AG08396 (cell line): ENCODE data around the gene CENPH.
"Not testable (repeated sequence)": the region's sequence is repeated elsewhere in the genome, so short reads cannot be mapped to it uniquely, and the experiment has no call there.

ENCODE experiments used
- DNase-seq: peaks from one replicate; pipeline ENCODE4 v3.0.0; 2012; ENCODE audit warnings: low spot score, mixed read lengths

Gene CENPH, protein sequence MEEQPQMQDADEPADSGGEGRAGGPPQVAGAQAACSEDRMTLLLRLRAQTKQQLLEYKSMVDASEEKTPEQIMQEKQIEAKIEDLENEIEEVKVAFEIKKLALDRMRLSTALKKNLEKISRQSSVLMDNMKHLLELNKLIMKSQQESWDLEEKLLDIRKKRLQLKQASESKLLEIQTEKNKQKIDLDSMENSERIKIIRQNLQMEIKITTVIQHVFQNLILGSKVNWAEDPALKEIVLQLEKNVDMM

DNA sequence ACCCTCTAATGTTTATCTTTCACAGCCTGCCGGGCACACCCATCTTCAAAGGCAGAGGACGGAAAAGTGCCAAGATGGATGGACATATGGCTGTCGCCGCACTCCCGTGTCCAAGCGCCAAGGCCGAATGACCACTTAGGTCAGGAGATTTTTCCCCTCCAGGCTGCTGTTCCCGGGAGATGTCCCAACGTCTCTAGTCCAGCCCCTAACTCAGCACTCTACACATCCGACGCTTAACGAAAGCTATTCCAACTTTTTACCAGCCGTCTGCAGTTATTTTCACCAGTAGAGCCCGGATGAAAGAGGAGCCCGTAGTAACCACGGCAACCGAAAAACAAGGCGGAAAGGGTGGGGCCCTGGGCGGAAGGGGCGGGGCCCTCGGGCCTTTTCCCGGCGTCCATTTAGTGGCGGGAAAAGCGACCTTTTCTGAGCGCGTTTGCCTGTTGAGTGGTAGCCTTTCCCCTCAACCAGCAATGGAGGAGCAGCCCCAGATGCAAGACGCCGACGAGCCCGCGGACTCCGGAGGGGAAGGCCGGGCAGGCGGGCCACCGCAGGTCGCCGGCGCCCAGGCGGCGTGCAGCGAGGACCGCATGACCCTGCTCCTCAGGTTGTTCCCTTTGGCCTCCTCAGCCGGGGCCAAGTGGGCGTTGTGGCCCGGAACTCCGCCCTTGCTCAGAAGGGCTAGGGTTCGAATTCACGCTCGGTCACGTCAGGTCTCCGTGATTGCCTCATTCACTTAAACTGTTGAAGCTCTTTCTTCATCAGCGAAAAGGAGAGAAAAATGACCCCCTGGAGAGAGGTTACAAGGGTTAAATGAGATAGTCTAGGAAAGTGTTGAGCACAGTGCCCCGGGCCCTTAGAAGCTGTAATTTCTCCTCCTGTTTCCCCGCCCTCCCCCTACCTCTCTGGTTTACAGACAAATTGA, at the start of gene CENPH:
TSS of gene CENPH (plus strand) at position 422 of the 925 bp plus-strand sequence. CDS start at position 474, 52 bp downstream.
- peak; percentile 94 for DNase-seq

DNA sequence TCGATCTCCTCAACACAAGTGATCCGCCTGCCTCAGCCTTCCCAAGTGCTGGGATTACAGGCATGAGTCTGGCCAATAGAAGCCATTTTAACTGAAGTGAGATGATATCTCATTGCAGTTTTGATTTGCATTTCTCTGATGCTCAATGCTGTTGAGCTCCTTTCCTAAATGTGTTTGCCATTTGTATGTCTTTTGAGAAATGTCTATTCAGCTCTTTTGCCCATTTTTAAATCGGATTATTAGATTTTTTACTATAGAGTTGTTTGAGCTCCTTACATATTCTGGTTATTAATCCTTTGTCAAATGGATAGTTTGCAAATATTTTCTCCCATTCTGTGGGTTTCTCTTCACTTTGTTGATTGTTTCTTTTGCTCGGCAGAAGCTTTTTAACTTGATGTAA, 49.1 kb upstream of the CENPH start:
- DNase-seq, result not testable (repeated sequence)

DNA sequence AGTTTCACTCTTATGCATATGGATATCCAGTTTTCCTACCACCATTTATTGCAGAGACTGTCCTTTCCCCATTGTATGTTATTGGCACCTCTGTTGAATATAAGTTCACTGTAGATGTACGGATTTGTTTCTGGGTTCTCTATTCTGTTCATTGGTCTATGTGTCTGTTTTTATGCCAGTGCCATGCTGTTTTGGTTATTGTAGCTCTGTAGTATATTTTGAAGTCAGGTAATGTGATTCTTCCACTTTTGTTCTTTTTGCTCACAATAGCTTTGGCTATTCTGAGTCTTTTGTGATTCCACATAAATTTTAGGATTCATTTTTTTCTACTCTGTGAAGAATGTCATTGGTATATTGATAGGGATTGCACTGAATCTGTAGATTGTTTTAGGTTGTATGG, 48.6 kb upstream of the CENPH start:
- no peak for DNase-seq

DNA sequence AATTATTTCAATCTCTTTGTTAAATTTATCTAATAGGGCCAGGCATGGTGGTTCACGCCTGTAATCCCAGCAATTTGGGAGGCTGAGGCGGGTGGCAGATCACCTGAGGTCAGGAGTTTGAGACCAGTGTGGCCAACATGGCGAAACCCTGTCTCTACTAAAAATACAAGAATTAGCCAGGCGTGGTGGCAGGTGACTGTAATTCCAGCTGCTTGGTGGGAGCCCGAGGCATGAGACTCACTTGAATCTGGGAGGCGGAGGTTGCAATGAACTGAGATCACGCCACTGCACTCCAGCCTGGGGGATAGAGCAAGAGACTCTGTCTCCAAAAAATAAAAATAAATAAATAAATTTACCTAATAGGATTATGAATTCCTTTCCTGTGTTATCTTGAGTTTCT, 40.8 kb upstream of the CENPH start:
- DNase-seq, result not testable (repeated sequence)

DNA sequence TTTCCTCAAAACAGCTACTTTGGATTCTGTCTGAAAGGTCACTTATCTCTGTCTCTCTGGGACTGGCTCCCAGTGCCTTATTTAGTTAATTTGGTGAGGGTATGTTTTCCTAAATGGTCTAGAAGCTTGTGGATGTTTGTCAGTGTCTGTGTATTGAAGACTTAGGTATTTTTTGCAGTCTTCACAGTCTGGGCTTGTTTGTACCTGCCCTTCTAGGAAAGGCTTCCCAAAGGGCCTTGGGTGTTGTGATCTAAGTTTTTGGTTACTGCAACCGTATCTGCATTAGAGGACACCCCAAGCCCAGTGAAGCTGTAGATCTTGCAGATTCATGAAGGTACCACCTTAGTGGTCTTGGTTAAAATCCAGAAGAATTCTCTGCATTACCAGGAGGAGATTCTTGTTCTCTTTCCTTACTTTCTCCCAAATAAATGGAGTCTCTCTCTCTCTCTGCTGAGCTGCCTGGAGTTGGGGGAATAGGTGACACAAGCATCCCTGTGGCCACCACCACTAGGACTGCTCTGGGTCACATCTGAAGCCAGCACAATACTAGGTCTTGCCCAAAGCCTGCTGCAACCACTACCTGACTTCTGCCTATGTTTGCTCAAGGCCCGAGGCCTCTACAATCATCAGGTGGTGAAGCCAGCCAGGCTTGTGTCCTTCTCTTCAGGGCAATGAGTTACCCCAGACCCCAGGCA, 40.3 kb upstream of the CENPH start:
- DNase-seq, result no peak

DNA sequence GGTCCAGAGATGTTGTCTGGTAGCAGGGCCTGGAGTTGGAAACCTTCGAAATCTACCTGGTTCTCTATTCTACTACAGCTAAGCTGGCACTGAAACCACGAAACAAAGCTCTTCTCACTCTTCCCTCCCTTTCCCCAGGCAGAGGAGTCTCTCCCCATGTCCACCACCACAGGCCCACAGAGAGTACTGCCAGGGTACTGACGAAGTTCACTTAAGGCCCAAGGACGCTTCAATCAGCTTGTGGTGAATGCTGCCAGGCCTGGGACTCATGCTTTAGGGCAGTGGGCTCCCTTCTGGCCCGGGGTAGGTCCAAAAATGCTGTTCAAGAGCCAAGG, 39.7 kb upstream of the CENPH start:
- DNase-seq, result no peak

DNA sequence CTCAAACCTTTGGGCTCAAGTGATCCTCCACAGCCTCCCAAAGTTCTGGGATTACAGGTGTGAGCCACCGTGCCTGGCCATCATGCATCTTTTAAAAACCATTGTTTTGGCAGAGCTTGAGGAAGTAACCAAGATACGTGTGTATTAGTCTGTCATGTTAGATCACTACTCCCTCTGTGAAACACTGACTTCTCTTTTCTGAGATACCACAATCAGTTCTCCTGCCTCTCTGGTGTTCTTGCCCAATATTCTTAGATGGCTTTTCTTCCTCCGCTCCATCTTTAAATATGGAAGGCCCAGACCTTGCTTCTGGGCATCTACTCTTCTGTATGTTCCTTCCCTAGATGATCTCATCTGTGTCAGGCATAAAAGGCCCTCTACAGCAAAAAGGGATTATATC, 36.7 kb upstream of the CENPH start:
- no peak for DNase-seq

DNA sequence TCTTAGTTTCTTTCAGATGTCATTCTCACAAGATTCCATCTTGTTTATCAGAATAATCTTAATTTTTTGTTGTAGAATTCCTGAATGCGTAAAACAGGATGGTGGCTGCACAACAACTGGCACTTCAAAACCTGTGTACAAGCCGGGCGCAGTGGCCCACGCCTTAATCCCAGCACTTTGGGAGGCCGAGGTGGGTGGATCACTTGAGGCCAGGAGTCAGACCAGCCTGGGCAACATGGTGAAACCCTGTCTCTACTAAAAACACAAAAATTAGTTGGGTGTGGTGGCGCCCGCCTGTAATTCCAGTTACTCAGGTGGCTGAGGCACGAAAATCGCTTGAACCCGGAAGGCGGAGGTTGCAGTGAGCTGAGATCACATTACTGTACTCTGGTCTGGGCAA, 32.9 kb upstream of the CENPH start:
- no peak for DNase-seq

DNA sequence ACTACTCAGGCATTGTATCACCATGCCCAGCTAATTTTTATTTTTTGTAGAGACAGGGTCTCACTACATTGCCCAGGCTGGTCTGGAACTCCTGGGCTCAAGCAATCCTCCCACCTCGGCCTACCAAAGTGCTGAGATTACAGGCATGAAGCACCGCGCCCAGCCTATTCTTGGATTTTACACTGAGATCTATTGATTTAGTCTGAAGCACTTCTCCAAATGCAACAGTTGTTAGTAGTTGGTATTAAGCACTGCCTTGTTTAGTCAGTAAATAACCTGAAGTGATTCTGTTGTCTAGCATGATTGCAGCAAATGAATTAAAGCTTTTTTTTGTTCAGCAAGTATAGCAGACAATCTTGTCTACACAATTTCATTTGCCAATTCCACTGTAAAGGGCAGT, 31.3 kb upstream of the CENPH start:
- DNase-seq, result no peak

DNA sequence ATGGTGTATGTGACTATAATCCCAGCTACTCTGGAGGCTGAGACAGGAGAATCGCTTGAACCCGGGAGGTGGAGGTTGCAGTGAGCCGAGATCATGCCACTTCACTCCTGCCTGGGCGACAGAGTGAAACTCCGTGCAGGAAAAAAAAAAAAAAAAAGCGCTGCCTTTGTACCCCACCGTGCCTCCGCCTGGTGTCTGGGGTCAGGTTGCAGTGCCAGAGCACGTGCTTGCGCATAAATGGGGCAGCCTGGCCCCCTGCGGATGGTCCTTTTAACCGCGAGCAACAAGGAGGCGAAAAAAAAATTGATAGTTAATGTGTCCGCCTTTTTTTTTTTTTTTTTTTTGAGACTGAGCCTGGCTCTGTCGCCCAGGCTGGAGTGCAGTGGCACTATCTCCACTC, 28.7 kb upstream of the CENPH start:
- no peak for DNase-seq

DNA sequence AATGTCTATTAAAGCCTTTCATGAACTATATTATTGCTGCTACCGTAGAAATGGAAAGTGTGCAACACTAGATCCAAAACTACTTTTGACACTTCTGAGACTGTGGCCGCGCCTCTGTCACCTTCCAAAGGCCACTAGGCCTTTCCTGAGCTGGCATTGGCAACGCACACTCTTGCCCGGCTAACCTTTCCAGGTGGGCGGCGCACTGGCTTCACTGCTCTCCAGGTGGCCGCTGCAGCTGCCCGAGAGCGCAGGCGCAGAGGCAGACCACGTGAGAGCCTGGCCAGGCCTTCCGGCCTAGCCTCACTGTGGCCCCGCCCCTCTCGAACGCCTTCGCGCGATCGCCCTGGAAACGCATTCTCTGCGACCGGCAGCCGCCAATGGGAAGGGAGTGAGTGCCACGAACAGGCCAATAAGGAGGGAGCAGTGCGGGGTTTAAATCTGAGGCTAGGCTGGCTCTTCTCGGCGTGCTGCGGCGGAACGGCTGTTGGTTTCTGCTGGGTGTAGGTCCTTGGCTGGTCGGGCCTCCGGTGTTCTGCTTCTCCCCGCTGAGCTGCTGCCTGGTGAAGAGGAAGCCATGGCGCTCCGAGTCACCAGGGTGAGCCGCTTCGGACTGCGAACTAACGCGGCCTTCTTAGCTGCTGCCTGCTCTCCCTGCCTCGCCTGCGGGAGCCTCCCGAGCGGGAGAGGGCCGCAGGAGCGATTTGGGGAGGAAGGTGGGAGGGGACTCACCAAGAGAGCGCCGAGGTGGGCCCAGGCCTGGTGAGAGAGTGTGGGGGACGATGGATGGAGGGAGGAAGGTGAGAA, 22.5 kb upstream of the CENPH start, which contains the start of gene CCNB1:
TSS of gene CCNB1 (plus strand) at position 465 of the 807 bp plus-strand sequence. CDS start at position 578, 113 bp downstream.
- DNase-seq, result peak; percentile 99

DNA sequence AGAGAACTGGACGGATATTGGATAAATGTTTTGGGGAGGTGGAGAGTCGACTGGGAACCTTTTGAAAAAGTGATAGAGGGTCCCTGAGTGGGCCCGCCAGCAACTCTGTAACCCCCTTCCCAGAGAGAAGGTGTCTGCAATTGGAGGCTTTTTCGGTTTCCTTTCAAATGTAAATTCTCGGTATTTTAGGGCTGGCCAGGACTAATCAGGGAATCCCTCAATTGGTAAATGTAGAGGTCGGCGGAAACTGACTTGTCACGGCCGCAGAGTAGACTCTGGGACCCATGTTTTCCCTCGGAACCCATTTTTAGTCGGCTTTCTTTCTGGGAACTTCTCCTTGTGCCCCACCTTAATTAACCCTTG, 21.9 kb upstream of the CENPH start:
- peak; percentile 21 for DNase-seq

DNA sequence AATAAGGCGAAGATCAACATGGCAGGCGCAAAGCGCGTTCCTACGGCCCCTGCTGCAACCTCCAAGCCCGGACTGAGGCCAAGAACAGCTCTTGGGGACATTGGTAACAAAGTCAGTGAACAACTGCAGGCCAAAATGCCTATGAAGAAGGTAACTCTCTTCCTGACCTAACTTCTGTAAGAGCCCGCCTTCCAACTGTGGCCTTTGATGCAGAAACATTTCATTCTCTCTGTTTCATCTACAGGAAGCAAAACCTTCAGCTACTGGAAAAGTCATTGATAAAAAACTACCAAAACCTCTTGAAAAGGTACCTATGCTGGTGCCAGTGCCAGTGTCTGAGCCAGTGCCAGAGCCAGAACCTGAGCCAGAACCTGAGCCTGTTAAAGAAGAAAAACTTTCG, 21.5 kb upstream of the CENPH start:
- DNase-seq, result no peak

DNA sequence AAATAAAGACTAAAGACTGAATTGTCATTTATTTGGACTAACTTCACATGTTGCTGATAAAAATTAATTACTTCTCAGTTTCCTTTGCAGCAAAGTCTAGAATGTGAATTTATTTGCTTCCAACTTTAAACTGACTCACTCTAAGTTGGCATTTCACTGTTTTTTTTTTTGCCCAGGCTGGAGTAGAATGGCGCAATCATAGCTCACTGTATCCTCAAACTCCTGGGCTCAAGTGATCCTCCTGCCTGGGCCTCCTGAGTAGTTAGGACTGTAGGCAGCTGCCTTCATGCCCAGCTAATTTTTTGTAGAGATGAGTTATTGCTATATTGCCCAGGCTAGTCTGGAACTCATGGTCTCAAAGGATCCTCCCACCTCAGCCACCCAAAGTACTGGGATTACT, 18.9 kb upstream of the CENPH start:
- DNase-seq, result no peak

DNA sequence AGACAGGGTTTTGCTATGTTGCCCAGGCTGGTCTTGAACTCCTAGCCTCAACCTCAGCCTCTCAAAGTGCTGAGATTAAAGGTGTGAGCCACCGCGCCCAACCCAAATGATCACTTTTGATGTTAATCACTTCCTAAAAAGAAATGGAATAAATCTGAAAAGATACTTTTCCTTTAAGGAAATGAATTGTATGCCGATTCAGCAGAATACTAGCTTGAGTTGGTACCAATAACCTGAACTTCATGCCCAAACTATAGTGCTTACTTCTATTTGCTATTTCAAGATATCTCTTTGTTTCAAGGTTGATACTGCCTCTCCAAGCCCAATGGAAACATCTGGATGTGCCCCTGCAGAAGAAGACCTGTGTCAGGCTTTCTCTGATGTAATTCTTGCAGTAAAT, 18.4 kb upstream of the CENPH start:
- no peak for DNase-seq

DNA sequence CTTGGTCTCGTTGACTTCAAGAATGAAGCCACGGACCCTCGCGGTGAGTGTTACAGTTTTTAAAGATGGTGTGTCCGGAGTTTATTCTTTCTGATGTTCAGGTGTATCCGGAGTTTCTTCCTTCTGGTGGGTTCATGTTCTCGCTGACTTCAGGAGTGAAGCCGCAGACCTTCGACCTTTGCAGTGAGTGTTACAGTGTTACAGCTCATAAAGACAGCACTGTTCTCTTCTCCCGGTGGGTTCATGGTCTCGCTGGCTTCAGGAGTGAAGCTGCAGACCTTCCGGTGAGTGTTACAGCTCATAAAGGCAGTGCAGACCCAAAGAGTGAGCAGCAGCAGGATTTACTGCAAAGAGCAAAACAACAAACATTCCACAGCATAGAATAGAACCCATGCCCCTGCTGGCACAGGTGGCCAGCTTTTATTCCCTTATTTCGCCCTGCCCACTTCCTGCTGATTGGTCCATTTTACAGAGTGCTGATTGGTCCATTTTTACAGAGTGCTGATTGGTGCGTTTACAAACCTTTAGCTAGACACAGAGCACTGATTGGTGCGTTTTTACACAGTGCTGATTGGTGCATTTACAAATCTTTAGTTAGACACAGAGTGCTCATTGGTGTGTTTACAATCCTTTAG, 7.6 kb upstream of the CENPH start:
- not testable (repeated sequence) for DNase-seq

DNA sequence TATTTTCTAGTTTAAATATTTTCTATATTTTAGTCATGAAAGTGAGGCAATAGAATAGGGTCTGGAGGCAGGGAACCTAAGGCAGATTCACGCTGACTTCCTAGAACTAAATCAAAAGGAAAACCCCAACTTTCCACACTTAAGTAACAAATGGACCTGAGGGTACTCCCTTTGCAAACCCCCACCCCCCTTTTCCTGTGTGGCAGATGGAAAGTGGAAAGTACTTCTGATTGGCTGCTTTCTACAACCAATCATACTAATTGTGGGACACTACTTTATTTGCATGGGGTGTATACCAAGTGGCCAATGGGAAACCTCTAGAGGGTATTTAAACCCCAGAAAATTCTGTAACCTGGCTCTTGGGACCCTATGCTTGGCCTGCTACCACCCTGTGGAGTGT, 4.8 kb upstream of the CENPH start:
- no peak for DNase-seq

DNA sequence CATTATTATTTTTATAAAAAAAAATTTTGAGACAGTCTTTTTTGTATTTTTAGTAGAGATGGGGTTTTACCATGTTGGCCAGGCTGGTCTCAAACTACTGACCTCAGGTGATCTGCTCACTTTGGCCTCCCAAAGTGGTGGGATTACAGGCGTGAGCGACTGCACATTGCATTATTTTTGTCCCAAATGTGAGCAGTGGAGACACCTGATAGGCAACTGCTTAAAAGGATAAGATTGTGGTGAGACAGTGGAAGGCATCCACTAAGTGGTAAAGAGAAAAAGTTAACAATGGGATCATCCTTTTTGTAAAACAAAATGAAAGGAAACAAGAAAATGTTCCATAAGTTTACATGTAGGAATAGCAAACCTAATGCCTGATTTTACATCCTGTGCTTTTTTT, 2.0 kb upstream of the CENPH start:
- DNase-seq, result no peak

DNA sequence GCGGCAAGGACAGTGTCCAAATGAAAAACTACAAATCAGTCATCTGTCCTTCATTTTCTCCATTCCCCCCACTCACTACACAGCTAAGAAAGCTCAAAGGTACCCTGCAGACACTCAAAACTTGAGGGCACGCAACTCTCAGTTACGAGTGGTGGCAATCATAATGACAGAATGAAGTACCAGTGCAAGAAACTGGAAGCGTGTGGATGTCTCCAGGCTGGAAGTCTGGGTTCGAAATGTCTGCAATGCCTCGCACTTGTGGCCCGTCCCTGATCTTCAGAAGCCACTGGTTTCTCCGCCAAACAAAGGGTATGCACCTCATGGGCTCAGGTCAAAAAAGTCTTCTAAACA, 597 bp upstream of the CENPH start:
- DNase-seq, result no peak

DNA sequence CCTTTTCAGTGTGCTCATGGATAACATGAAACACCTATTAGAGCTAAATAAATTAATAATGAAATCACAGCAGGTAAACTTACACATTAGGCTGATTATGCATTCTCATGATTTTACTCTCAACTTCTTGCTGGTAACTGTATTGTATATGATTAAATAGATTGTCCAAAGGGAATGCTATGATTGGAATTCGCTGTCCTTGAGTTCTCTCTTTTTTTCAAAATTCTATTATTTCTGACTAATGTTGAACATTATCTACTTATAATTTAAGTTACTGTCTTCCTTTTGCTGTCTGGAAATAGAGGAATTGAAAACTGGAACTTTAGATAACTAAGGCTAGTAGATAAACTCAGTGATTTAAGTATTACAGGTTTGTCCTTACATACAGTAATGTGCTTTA, 13.1 kb downstream of the CENPH start:
- no peak for DNase-seq

DNA sequence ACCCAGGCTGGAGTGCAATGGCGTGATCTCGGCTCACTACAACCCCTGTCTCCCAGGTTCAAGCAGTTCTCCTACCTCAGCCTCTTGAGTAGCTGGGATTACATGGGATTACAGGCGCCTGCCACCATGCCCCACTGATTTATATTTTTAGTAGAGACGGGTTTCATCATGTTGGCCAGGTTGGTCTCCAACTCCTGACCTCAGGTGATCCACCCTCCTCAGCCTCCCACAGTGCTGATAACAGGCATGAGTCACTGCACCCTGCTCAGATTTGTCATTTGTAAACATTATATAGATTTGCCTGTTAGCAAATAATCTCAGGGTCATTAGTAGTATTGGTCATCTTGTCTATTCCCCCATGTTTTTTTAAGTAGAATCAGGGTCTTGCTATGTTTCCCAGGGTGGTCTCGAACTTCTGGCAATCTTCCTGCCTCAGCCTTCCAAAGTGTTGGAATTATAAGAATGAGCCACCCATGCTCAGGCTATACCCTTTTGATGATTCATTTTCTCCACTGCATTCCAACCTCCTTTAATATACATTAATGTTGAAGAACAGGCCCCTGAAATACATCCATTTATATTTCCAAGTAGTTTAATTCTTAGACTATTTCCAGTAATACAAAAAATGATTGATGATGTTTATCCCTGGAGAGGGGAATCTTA, 17.3 kb downstream of the CENPH start:
- DNase-seq, result no peak
